Epithelial cell of prostate (primary cell): ENCODE measurements around the gene CHD9.
"Not testable (repeated sequence)": the region's sequence is repeated elsewhere in the genome, so short reads cannot be mapped to it uniquely, and the experiment has no call there.

ENCODE experiments used
- DNase-seq: peaks from one replicate; pipeline ENCODE4 v3.0.0-alpha.2; 2011; ENCODE audit warnings: low read depth, low spot score
- H3K27ac ChIP-seq: fragments of 450-650 bp; 2 replicates; pipeline ENCODE4 v1.5.1; 2017; ENCODE audit warnings: mild to moderate bottlenecking

CHD9 gene

GRCh38 chr16:53071748-53072301 lies 17.0 kb downstream of the CHD9 start:
- H3K27ac ChIP-seq, result no peak overlapping the region
- DNase-seq, result no peak

- H3K27ac ChIP-seq, result no peak overlapping the region
- DNase-seq, result no peak
These were observed 18.2 kb downstream of the CHD9 start for GRCh38 chr16:53073022-53073421.

GRCh38 chr16:53074296-53074695 lies 19.5 kb downstream of the CHD9 start:
- not testable (repeated sequence) for H3K27ac ChIP-seq, DNase-seq

- H3K27ac ChIP-seq, DNase-seq: not testable (repeated sequence)
These were observed 20.7 kb downstream of the CHD9 start for GRCh38 chr16:53075461-53075860.

- DNase-seq, result no peak
- no peak overlapping the region for H3K27ac ChIP-seq
These were observed 23.5 kb downstream of the CHD9 start for GRCh38 chr16:53078247-53078646.

- peak overlapping the region; percentile 94 for H3K27ac ChIP-seq
- DNase-seq, result no peak
These were observed 24.1 kb downstream of the CHD9 start for GRCh38 chr16:53078765-53079485.

- DNase-seq, result peak; percentile 76
- H3K27ac ChIP-seq, result peak overlapping the region; percentile 94
These were observed 25.7 kb downstream of the CHD9 start for GRCh38 chr16:53080345-53081031.

GRCh38 chr16:53081032-53081424 lies 26.2 kb downstream of the CHD9 start:
- no peak for DNase-seq
- peak overlapping the region; percentile 94 for H3K27ac ChIP-seq

GRCh38 chr16:53081686-53082407 lies 27.1 kb downstream of the CHD9 start:
- peak overlapping the region; percentile 94 for H3K27ac ChIP-seq
- no peak for DNase-seq

GRCh38 chr16:53082509-53082908 lies 27.7 kb downstream of the CHD9 start:
- peak overlapping the region; percentile 94 for H3K27ac ChIP-seq
- DNase-seq, result no peak

- H3K27ac ChIP-seq, result peak overlapping the region; percentile 94
- no peak for DNase-seq
These were observed 28.3 kb downstream of the CHD9 start for GRCh38 chr16:53083119-53083518.

- peak overlapping the region; percentile 94 for H3K27ac ChIP-seq
- DNase-seq, result peak; percentile 92
These were observed 29.4 kb downstream of the CHD9 start for GRCh38 chr16:53084141-53084541.

GRCh38 chr16:53084746-53085334 lies 30.0 kb downstream of the CHD9 start:
- DNase-seq, result no peak
- H3K27ac ChIP-seq, result peak overlapping the region; percentile 94

GRCh38 chr16:53085369-53085843 lies 30.6 kb downstream of the CHD9 start:
- no peak for DNase-seq
- peak overlapping the region; percentile 94 for H3K27ac ChIP-seq

- peak overlapping the region; percentile 94 for H3K27ac ChIP-seq
- no peak for DNase-seq
These were observed 31.2 kb downstream of the CHD9 start for GRCh38 chr16:53085931-53086421.

GRCh38 chr16:53087101-53087500 lies 32.3 kb downstream of the CHD9 start:
- no peak for DNase-seq
- no peak overlapping the region for H3K27ac ChIP-seq

- DNase-seq, result no peak
- H3K27ac ChIP-seq, result no peak overlapping the region
These were observed 34.9 kb downstream of the CHD9 start for GRCh38 chr16:53089434-53090285.

- no peak for DNase-seq
- H3K27ac ChIP-seq, result peak overlapping the region; percentile 36
These were observed 35.4 kb downstream of the CHD9 start for GRCh38 chr16:53090286-53090590.
